GM19193 (cell line): ENCODE data around the gene RGS14.

Experiments
- POLR2A ChIP-seq: IDR thresholded peaks from 4 replicates; pipeline ENCODE4 v1.6.1; 2011; ENCODE audit not compliant: insufficient read depth, insufficient read length; ENCODE audit errors: extremely low read depth

The RGS14 gene

GRCh38 chr5:177317959-177318377 lies 39.8 kb upstream of the RGS14 start:
- TF ChIP-seq POLR2A = no peak

- no peak for TF ChIP-seq POLR2A
These were observed 37.7 kb upstream of the RGS14 start for GRCh38 chr5:177319913-177320588.

GRCh38 chr5:177320879-177321278 lies 36.8 kb upstream of the RGS14 start:
- no peak for TF ChIP-seq POLR2A

GRCh38 chr5:177325868-177326381 lies 31.8 kb upstream of the RGS14 start:
- TF ChIP-seq POLR2A = no peak

GRCh38 chr5:177327539-177328522 lies 29.9 kb upstream of the RGS14 start:
- no peak for TF ChIP-seq POLR2A

- TF ChIP-seq POLR2A = no peak
These were observed 29.0 kb upstream of the RGS14 start for GRCh38 chr5:177328545-177329231.

- TF ChIP-seq POLR2A = no peak
These were observed 27.8 kb upstream of the RGS14 start for GRCh38 chr5:177329883-177330282.

- TF ChIP-seq POLR2A = no peak
These were observed 26.5 kb upstream of the RGS14 start for GRCh38 chr5:177330991-177331842.

GRCh38 chr5:177332031-177332895 lies 25.5 kb upstream of the RGS14 start:
- no peak for TF ChIP-seq POLR2A

- no peak for TF ChIP-seq POLR2A
These were observed 24.8 kb upstream of the RGS14 start for GRCh38 chr5:177332896-177333260.

GRCh38 chr5:177333420-177334154 lies 24.1 kb upstream of the RGS14 start:
- TF ChIP-seq POLR2A = no peak

GRCh38 chr5:177334155-177334551 lies 23.6 kb upstream of the RGS14 start:
- TF ChIP-seq POLR2A = no peak
